Ascending aorta (tissue), 2 donors: ENCODE measurements around the gene CAPN1. TPM values are rescaled to one million over a fixed set of nuclear protein-coding genes. Genes with fewer than 3 reads are reported as not detected.

Source experiments
- DNase-seq, 2 donors: peaks; one replicate each; pipeline ENCODE4 v3.0.0-alpha.2; 2019; ENCODE audit warnings: low spot score in 2 of 2
- H3K27ac ChIP-seq, 2 donors: fragments of 200-600 bp; sonication (generic); one replicate each; pipeline ENCODE4 v1.5.1; 2016 to 2017; ENCODE audit warnings: mild to moderate bottlenecking in 1 of 2
- H3K27me3 ChIP-seq: fragments of 200-600 bp; sonication (generic); one replicate; pipeline ENCODE4 v1.5.1; 2017
- H3K36me3 ChIP-seq, 2 donors: fragments of 200-600 bp; sonication (generic); one replicate each; pipeline ENCODE4 v1.5.1; 2016
- H3K4me1 ChIP-seq, 2 donors: fragments of 200-600 bp; sonication (generic); one replicate each; pipeline ENCODE4 v1.5.1; 2016 to 2017; ENCODE audit warnings: mild to moderate bottlenecking in 1 of 2
- H3K4me3 ChIP-seq, 2 donors: fragments of 200-600 bp; sonication (generic); one replicate each; pipeline ENCODE4 v1.5.1; 2016 to 2017; ENCODE audit warnings: mild to moderate bottlenecking in 1 of 2
- H3K9me3 ChIP-seq, 2 donors: fragments of 200-600 bp; sonication (generic); one replicate each; pipeline ENCODE4 v1.5.1; 2016
- CTCF ChIP-seq, 3 experiments: fragments of 200-600 bp in 2 of 3; fragments of 450-650 bp in 1 of 3; sonication (generic) in 2 of 3; IDR thresholded peaks; one replicate each; pipeline ENCODE4 v1.5.1; 2016 to 2019; ENCODE audit warnings: antibody characterized with exemption in 3 of 3, mild to moderate bottlenecking in 1 of 3, moderate library complexity in 1 of 3
- intact Hi-C: fragments of 100-400 bp; cut with DNase I; formaldehyde crosslinking; loops from one replicate; pipeline ENCODE4 v1.15.1; 2023
- total RNA-seq: library from RNA; depleted of rRNA; stranded (reverse); fragments of >200 nt; gene quantifications from one replicate; pipeline ENCODE4 v1.1.0, GENCODE V29; 2016

The CAPN1 gene
- total RNA-seq, 1 donor from 2014 or later = 239 TPM

- intact Hi-C loops = no loop called here
- Histone ChIP-seq H3K4me1 (peaks cover 2 to 9% of the 10 kb centered on the region in 2 donors), H3K9me3 (no peaks in the 10 kb centered on the region), H3K27ac (no peak overlapping the region), H3K27me3 (no peaks in the 10 kb centered on the region), H3K36me3 (peaks cover 23 to 34% of the 10 kb centered on the region in 2 donors), H3K4me3 (no peak overlapping the region)
- no peak for DNase-seq
- no peak for TF ChIP-seq CTCF (IDR thresholded peaks at IDR 0.05)
Observed at GRCh38 chr11:65184146-65184545, 2.4 kb downstream of the CAPN1 start.

GRCh38 chr11:65185171-65185570 is 3.4 kb downstream of the CAPN1 start:
- Histone ChIP-seq H3K36me3 (peaks cover 33 to 44% of the 10 kb centered on the region in 2 donors), H3K4me1 (peaks cover 2 to 9% of the 10 kb centered on the region in 2 donors), H3K27me3 (no peaks in the 10 kb centered on the region), H3K4me3 (no peak overlapping the region), H3K9me3 (no peaks in the 10 kb centered on the region), H3K27ac (no peak overlapping the region)
- TF ChIP-seq CTCF (IDR thresholded peaks at IDR 0.05) = no peak
- no peak for DNase-seq
- intact Hi-C loops = no loop called here

DNA sequence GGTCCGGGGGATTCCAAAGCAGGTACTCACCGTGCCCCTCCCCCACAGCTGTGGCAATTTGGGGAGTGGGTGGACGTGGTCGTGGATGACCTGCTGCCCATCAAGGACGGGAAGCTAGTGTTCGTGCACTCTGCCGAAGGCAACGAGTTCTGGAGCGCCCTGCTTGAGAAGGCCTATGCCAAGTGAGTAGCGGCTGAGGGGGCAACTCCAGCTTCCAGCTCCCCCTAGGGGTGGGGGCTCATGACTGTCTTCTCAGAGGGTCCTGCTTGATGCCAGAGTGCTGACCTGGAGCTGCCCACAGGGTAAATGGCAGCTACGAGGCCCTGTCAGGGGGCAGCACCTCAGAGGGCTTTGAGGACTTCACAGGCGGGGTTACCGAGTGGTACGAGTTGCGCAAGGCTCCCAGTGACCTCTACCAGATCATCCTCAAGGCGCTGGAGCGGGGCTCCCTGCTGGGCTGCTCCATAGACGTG is 4.2 kb downstream of the CAPN1 start:
- no peak overlapping the region for H3K4me3 ChIP-seq
- TF ChIP-seq CTCF (IDR thresholded peaks at IDR 0.05) = no peak
- H3K4me1 ChIP-seq = peaks cover 2 to 9% of the 10 kb centered on the region in 2 donors
- no peak for DNase-seq
- no peak overlapping the region for H3K27ac ChIP-seq
- H3K36me3 ChIP-seq = peaks cover 36 to 51% of the 10 kb centered on the region in 2 donors
- no peaks in the 10 kb centered on the region for H3K27me3 ChIP-seq
- H3K9me3 ChIP-seq = no peaks in the 10 kb centered on the region
- intact Hi-C loops = no loop called here

DNA sequence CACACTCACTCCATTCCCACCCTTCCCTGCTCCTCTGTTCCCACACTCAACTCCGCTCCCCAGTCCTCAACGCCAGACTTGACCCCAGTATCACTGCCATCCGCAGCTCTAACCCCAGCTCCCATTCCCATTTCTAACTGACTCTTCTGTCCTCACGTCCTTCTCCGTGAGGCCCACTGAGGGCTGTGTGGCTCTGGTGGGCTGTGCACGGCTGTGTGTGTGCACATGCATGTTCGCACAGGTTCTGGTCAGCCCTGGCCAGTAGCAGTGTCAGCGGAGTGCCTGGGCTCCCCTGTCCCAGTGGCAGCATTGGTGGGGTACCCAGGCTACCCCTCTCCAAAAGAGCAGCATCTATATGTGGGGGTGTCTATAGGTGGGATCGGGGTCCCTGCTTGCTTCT is 5.0 kb downstream of the CAPN1 start:
- H3K4me3 ChIP-seq = no peak overlapping the region
- H3K27ac ChIP-seq = no peak overlapping the region
- H3K36me3 ChIP-seq = peaks cover 40 to 54% of the 10 kb centered on the region in 2 donors
- intact Hi-C loops = no loop called here
- no peaks in the 10 kb centered on the region for H3K27me3 ChIP-seq
- no peak for DNase-seq
- peaks cover 2 to 9% of the 10 kb centered on the region in 2 donors for H3K4me1 ChIP-seq
- TF ChIP-seq CTCF (IDR thresholded peaks at IDR 0.05) = no peak
- no peaks in the 10 kb centered on the region for H3K9me3 ChIP-seq

DNA sequence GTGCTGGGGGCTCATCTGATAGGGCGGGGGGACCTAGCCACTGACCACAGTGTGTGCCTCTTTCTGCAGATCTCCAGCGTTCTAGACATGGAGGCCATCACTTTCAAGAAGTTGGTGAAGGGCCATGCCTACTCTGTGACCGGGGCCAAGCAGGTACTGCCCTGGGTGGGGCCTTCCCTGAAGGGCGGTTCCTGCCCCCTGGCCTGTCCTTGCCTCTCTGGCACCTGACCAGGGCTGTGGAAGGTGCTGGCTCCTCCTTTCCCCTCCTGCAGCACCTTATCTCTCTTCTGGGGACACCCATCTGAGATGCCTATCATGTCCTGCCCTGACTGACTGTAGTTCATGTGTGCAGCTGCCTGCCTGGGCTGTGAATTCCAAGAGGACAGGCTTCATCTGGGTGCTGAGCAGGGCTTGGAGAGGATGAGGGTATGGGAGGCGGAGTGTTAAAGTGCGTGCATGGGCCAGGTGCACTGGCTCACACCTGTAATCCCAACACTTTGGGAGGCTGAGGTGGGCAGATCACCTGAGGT is 5.5 kb downstream of the CAPN1 start:
- intact Hi-C loops = no loop called here
- H3K27me3 ChIP-seq = no peaks in the 10 kb centered on the region
- no peaks in the 10 kb centered on the region for H3K9me3 ChIP-seq
- peaks cover 44 to 59% of the 10 kb centered on the region in 2 donors for H3K36me3 ChIP-seq
- no peak for TF ChIP-seq CTCF (IDR thresholded peaks at IDR 0.05)
- H3K4me3 ChIP-seq = no peak overlapping the region
- H3K27ac ChIP-seq = no peak overlapping the region
- DNase-seq = no peak
- H3K4me1 ChIP-seq = peaks cover 2 to 9% of the 10 kb centered on the region in 2 donors
